AG04449 (cell line): ENCODE data around the gene NMS.

Experiments
- CTCF ChIA-PET: fragments of 350-600 bp; formaldehyde crosslinking; extraction: SDS; loops from one replicate; lab custom pipeline; 2021; ENCODE audit warnings: antibody characterized with exemption; lab: Yijun Ruan, JAX
- POLR2A ChIA-PET: fragments of 400-600, 350-600 bp; formaldehyde crosslinking; extraction: SDS; loops from one replicate; lab custom pipeline; 2020; ENCODE audit warnings: antibody characterized with exemption, inconsistent platforms; lab: Yijun Ruan, JAX
- DNase-seq: peaks from one replicate; pipeline ENCODE4 v3.0.0-alpha.2; 2010; ENCODE audit warnings: low read depth, low spot score
- H3K4me3 ChIP-seq: 2 replicates; pipeline ENCODE4 v1.5.1; 2011; ENCODE audit warnings: low read depth, mild to moderate bottlenecking, control low read depth, low read length
- TF ChIP-seq, protein P1 (sequence below): IDR thresholded peaks from one replicate; pipeline ENCODE4 v1.5.1; 2011; ENCODE audit warnings: mild to moderate bottlenecking, moderate library complexity, low read length, control low read depth, inconsistent platforms; ENCODE audit not compliant: insufficient read depth; ENCODE audit errors: missing control alignments

Gene NMS

DNA sequence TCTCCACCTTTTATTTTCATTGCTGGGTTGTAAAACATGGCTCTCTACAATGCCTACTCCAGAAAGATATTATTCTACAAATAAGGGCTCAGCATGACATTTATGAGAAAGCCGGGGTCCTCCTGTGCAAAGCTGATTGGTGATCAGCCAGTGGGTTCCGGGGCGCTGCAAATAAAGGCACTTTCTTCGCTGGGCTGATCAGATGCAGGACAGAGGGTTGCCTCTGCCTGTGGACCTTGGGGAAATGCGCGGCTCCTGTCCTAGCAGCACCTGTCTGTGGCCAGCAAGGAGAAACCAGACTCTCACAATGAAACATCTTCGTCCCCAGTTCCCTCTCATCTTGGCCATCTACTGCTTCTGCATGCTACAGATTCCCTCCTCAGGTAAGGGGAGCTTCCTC lies at the start of gene NMS:
Gene NMS (plus strand): TSS at position 301 of the 400 bp plus-strand sequence. CDS start 7 bp downstream, at position 308.
- TF ChIP-seq, protein P1, sequence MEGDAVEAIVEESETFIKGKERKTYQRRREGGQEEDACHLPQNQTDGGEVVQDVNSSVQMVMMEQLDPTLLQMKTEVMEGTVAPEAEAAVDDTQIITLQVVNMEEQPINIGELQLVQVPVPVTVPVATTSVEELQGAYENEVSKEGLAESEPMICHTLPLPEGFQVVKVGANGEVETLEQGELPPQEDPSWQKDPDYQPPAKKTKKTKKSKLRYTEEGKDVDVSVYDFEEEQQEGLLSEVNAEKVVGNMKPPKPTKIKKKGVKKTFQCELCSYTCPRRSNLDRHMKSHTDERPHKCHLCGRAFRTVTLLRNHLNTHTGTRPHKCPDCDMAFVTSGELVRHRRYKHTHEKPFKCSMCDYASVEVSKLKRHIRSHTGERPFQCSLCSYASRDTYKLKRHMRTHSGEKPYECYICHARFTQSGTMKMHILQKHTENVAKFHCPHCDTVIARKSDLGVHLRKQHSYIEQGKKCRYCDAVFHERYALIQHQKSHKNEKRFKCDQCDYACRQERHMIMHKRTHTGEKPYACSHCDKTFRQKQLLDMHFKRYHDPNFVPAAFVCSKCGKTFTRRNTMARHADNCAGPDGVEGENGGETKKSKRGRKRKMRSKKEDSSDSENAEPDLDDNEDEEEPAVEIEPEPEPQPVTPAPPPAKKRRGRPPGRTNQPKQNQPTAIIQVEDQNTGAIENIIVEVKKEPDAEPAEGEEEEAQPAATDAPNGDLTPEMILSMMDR = no peak
- ChIA-PET POLR2A (no interaction called here), CTCF (no interaction called here)
- no peak within 1 kb of the TSS for H3K4me3 ChIP-seq
- DNase-seq = no peak

GRCh38 chr2:100422320-100423055 lies 47.8 kb upstream of the NMS start:
- no peak overlapping the region for H3K4me3 ChIP-seq
- TF ChIP-seq, protein P1 = peak; percentile 69
- CTCF ChIA-PET = interaction anchor here (0.9 to 2.3 kb wide), 7 partner anchors 8 to 160 kb away, joined by 3 to 9 read pairs (median 3); no protein-coding TSS in a partner anchor
- POLR2A ChIA-PET = no interaction called here
- DNase-seq = no peak

- ChIA-PET POLR2A (no interaction called here), CTCF (interaction anchor here (1.4 kb wide), 1 partner anchor 161 kb away, joined by 7 read pairs; no protein-coding TSS in a partner anchor)
- no peak for DNase-seq
Measured at GRCh38 chr2:100423631-100424030, 46.7 kb upstream of the NMS start.

GRCh38 chr2:100424277-100424875 lies 45.9 kb upstream of the NMS start:
- ChIA-PET CTCF (interaction anchor here (1.2 kb wide), 1 partner anchor 44 kb away, joined by 3 read pairs; no protein-coding TSS in a partner anchor), POLR2A (no interaction called here)
- no peak overlapping the region for H3K4me3 ChIP-seq
- TF ChIP-seq, protein P1 = no peak
- DNase-seq = no peak

More at GRCh38 chr2:100423631-100424030, 46.7 kb upstream of the NMS start:
- TF ChIP-seq, protein P1 = no peak
- H3K4me3 ChIP-seq = no peak overlapping the region

- ChIA-PET POLR2A (no interaction called here), CTCF (interaction anchor here (1.2 kb wide), 1 partner anchor 44 kb away, joined by 3 read pairs; no protein-coding TSS in a partner anchor)
- no peak overlapping the region for H3K4me3 ChIP-seq
- no peak for DNase-seq
- TF ChIP-seq, protein P1 = no peak
Measured at GRCh38 chr2:100425107-100425506, 45.2 kb upstream of the NMS start.
